Subcutaneous adipose tissue (tissue), 4 donors: ENCODE measurements around the gene GPSM1. TPM values are rescaled to one million over a fixed set of nuclear protein-coding genes. Genes with fewer than 3 reads are reported as not detected.

ENCODE experiments used
- total RNA-seq, 4 donors: library from RNA; depleted of rRNA; stranded (reverse); fragments of >200 nt; gene quantifications; one replicate each; pipeline ENCODE4 v1.1.0, GENCODE V29; 2016
- TF ChIP-seq, protein P1 (sequence below): fragments of 450-650 bp; IDR thresholded peaks from one replicate; pipeline ENCODE4 v1.5.1; 2016; ENCODE audit warnings: low read depth, mild to moderate bottlenecking, control low read depth, antibody characterized with exemption, moderate library complexity

The GPSM1 gene
- total RNA-seq, 4 donors from 2014 or later = 2.1 to 5.8 (median 4.1) TPM

DNA sequence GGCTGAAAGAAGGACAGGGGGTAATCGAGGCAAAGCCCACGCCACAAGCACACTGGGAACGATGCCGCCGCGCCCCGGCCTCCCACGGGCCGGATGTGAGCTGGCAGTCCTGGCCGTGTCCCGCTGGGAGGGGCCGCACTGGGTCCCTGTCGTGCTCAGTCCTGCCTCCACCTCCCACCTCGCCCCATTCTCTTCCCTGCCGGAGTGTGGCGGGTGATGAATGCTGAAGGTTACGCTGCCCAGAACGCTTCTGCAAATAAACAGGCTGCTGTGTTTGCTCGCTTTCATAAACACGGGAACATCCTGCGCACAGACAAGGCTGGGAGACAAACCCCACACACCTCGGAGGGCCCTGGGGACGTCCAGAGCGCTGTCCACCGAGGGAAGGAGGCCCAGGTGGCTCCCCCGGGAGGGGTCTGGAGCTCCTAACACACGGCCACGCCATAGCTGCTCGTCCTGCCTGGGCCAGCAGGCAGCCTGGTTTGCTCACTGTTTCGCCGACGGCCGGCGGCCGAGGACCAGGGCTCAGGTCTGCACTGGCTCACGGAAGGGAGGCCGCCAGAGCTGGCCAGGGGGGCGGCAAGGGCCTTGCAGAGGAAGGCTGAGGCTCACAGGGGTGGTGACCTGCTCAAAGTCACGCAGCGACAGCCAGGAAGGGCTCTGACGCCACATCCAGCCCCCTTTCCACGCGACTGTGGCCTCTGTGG, 33.9 kb downstream of the GPSM1 start:
- TF ChIP-seq, protein P1, sequence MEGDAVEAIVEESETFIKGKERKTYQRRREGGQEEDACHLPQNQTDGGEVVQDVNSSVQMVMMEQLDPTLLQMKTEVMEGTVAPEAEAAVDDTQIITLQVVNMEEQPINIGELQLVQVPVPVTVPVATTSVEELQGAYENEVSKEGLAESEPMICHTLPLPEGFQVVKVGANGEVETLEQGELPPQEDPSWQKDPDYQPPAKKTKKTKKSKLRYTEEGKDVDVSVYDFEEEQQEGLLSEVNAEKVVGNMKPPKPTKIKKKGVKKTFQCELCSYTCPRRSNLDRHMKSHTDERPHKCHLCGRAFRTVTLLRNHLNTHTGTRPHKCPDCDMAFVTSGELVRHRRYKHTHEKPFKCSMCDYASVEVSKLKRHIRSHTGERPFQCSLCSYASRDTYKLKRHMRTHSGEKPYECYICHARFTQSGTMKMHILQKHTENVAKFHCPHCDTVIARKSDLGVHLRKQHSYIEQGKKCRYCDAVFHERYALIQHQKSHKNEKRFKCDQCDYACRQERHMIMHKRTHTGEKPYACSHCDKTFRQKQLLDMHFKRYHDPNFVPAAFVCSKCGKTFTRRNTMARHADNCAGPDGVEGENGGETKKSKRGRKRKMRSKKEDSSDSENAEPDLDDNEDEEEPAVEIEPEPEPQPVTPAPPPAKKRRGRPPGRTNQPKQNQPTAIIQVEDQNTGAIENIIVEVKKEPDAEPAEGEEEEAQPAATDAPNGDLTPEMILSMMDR = no peak

DNA sequence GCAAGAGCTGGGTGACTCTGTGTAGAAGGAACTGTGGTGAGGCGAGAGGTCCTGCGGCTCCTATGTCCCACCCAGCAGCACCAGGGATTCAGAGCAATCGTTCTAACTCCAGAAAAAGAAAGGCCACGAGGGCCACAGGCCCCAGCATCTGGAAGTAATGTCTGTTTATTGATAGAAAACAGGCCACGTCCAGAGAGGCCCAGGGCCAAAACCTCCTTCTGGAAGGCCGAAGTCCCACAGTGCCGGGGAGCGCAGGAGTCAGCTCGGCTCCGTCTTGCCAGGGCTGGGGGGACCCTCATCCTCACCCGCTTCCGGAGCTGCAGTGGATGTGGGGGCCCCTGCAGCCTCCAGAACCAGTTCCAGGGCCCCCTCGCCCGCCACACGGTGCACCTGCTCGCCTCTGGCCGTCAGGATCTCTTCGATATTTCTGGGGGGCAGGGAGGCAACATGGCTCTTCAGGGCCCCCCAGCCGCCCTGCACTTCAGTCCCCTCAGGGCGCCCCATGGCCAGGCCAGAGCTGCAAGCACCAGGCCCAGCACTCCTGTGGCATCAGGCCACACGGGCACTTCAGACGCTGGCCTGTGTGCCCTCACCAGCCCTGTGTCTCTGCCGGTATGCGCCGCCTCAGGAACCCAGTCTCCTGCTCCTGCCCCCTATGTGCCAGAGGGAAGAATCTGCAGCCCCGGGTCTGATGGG, 34.6 kb downstream of the GPSM1 start:
- TF ChIP-seq, protein P1 = no peak

DNA sequence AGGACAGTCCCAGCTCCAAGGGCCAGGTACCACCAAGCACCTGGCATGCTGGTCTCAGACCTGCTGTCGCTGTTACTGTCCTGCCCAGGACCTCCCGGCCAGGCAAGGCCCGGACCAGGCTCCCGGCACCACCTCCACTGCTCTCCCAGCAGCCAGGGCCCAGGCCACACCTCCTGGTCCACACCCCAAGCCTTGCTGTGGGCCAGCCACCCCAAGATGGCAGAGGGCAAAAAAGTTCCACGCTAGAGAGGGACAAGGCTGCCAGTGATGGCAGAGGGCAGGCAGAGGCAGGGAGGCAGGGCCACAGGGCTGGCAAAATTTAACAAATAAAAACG, 35.1 kb downstream of the GPSM1 start:
- TF ChIP-seq, protein P1 = no peak

DNA sequence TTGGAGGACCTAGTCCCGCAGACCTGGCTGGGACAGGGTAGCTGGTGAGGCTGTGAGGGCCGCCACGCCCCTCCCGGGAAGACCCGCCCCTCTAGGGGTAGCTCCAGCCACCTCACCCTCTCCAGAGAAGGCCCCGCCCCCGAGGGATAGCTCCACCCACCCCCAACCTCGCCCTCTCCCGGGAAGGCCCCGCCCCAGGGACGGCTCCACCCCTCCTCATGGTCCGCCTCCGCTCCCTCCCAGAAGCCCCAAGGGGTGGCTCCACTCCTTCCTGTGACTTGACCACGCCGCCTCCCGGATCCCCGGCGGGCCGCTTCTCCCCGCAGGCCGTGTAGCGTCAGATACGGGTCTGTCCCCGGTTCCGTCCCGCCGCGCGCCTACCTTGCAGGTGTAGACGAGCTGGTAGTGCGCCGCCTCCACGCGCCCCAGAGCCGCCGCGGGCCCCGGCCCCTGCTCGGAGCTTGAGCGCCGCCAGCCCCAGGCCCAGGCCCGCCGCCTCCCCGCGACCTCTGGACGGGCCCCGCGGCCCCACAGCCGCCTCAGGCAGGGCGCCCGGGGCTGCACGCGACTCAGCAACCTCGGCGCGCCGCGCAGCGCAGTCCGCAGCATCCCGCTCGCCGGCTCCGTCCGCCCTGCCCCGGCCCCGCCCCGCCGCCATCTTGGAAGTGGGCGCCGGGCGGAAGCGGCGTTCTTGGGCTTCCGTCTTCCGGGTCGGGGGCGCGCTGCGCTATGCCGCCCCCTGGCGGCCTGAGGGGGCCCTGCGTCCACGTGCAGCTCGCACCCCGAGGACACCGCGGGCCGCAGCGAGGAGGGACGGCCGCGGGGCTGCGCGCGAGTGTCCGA, 36.0 kb downstream of the GPSM1 start, which contains the start of gene DNLZ:
DNLZ (minus strand) TSS at position 639 of the 843 bp plus-strand sequence; CDS start at position 609, 30 bp downstream.
- TF ChIP-seq, protein P1 = no peak

DNA sequence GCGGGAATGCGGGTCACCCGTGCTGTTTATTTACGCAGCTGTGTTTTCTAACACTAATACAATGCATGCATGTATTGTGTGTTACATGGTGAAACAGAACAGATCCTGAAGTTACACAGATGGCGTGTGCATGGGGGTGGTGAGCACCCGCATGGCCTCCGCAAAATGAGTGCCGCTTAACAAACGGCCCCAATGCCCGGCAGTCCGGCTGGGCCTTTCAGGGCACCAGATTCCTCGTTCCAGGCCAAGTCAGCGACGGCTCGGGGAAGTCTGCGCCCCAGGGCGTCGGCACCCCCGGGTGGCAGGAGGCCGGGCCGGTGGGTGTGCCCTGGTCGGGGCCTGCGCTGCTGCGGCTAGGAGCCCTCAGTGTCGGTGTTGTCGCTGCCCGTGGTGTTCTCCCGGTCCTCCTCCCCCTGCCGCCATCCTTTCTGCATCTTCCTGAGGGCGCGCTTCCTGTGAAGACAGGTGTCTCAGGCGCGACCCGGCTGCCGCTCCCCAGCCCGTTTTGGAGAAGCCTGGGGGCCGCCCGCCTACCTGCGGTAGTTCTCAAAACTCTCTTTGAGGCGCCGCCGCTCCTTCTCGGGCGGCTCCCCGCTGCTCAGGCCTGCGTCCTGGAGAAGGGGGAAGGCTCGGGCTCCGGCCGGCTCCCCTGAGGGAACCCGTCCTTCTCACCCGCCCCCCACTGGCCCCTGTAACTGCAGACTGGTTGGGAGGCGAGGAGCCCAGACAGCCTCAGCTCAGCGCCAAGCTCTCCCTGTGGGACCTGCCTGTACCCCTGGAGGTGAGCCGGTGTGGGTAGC, 36.8 kb downstream of the GPSM1 start:
- TF ChIP-seq, protein P1 = no peak

DNA sequence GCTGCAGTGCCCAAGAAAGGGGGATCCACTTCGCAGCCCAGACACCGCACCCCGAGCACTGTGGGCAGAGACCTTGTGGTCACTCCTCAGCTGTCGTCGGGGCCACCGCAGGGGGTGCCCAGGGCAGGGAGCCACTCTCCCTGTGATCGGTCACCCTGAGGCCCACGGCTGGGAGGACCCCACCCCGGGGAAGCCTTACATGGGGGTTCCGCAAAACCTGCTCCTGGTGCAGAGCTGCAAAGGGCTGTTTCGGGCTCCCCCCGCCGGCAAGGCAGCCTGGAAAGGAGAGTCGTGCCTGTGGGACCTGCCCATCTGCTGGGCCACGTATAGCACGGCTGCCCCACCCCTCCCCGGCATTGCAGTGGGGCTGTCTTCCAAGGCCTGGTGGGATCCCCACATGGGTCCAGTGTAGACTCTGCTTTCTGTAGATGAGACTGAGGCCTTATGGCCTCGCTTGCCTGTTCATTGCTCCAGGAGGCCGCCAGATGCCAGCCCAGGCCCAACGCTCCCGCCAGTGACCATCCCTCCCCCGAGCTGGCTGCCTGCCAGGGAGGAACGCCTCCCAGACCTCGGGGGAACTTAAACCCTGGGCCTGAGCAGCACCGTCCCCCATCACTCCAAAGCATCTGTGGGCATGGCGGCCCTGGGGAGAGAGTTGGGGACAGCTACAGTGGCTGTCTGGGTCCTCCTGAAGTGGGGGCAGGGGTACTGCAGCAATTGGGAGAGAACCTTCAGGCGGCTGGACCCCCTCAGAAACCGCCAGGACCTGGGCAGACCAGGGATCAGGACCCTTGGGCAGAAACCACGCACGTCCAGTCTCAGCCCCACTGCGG, 37.8 kb downstream of the GPSM1 start:
- TF ChIP-seq, protein P1 = no peak
